ENCODE results near the gene PTPRU.

DNA sequence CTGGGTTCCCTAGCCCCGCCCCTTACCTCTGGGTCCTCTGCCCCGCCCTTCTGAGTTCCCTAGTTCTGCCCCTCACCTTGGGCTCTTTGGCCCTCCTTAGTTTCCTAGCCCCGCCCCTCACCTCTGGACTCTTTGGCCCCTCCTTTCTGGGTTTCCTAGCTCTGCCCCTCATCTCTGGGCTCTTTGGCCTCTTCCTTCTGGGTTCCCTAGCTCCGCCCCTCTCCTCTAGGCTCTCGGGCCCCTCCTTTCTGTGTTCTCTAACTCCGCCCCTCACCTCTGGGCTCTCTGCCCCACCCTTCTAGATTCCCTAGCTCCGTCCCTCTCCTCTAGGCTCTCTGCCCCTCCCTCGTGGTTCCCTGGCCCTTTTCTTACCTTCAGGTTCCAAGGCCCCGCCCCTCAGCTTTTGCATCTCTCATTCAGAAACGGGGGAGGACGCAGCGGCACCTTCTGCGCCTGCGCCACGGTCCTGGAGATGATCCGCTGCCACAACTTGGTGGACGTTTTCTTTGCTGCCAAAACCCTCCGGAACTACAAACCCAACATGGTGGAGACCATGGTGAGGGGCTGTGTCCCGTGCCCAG lies 88.5 kb downstream of the PTPRU start:
- TF ChIP-seq, protein P1, sequence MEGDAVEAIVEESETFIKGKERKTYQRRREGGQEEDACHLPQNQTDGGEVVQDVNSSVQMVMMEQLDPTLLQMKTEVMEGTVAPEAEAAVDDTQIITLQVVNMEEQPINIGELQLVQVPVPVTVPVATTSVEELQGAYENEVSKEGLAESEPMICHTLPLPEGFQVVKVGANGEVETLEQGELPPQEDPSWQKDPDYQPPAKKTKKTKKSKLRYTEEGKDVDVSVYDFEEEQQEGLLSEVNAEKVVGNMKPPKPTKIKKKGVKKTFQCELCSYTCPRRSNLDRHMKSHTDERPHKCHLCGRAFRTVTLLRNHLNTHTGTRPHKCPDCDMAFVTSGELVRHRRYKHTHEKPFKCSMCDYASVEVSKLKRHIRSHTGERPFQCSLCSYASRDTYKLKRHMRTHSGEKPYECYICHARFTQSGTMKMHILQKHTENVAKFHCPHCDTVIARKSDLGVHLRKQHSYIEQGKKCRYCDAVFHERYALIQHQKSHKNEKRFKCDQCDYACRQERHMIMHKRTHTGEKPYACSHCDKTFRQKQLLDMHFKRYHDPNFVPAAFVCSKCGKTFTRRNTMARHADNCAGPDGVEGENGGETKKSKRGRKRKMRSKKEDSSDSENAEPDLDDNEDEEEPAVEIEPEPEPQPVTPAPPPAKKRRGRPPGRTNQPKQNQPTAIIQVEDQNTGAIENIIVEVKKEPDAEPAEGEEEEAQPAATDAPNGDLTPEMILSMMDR (IDR thresholded peaks at IDR 0.05), result no peak
- TF ChIP-seq POLR2A (IDR thresholded peaks at IDR 0.05), result no peak
